NCI-H69 (cell line): ENCODE data around the gene SH3RF1.

Experiments used
- DNase-seq: peaks from one replicate; lab custom pipeline; 2025; lab: John Stamatoyannopoulos, UW

SH3RF1 gene

DNA sequence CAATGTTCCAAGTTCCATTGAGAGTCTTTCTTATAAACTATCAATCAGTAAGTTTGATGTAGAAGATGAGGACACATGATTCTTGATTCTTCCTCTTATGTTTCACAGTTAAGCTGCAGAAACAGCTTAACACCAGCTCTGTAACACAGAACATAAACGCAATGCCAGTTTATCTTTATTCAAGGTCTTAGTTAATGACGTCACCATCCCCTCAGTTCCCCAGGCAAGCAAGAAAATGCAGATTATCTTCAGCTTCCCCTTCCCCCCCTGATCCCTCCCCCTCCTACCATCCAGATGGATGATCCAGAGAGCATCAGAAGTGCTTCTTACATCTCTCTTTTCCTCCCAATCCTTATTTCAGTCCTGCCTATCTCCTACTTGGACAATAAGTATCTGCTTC lies 4.4 kb upstream of the SH3RF1 start:
- no peak for DNase-seq

DNA sequence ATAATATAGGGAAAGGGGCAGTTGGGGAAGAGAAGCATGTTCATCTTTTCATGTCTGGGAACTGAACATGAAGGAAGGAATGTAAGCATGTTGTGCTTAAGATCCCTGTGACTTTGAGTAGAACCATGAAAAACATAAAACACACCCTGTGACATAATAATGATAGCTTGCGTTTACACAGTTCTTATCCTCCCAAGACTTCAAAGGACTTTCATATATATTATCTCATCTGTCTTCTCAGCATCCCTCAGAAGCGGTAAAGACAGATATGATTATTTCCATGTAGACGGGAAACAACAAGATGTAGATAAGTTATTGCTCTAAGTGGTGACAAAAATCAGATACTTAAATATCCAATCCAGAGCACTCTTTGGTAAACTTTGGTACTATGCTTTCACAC lies 3.3 kb upstream of the SH3RF1 start:
- DNase-seq = no peak

DNA sequence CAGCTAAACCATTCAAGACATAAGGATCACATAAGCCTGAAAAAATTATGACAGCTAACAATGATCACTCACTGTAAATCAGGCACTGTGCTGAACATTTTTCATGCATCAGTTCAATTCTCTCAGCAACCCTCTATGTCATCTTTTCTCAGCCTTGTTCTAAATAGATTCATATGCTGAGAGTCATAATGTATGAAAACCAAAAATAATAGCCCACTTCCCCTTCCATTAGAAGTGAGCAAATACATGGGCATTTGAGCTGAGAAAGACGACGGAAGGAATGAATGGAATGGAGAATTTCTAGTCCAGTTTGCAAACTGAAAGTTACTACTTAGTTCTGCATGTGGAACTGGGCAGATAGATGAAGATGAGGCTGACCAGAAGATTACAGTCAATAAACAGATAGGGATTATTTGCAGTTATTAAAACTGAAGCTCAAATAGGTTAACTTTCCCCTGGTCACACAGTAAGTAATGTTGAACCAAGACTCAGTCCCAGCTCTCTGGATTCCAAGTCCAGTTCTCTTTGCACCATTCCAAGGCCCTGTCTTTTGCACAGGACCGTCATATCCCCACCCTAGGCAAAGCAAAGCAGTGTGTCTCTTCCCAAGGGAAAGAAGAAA lies 1.6 kb upstream of the SH3RF1 start:
- peak; percentile 11 for DNase-seq

DNA sequence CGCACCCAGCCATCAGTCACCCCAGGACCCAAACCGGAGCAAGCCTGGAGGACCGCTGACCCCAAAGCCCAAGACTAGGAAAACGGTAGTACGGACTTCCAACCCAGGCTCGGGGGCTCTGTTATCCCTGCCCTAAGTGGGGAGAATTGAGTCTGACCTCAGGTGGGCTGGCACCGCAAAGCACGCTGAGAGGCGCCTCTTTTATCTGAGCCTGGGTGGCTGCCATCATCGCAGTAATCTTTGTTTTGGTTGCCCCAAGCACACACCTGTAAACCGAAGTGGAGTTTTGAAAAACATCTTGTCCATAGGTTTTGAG lies 894 bp upstream of the SH3RF1 start:
- peak; percentile 54 for DNase-seq

DNA sequence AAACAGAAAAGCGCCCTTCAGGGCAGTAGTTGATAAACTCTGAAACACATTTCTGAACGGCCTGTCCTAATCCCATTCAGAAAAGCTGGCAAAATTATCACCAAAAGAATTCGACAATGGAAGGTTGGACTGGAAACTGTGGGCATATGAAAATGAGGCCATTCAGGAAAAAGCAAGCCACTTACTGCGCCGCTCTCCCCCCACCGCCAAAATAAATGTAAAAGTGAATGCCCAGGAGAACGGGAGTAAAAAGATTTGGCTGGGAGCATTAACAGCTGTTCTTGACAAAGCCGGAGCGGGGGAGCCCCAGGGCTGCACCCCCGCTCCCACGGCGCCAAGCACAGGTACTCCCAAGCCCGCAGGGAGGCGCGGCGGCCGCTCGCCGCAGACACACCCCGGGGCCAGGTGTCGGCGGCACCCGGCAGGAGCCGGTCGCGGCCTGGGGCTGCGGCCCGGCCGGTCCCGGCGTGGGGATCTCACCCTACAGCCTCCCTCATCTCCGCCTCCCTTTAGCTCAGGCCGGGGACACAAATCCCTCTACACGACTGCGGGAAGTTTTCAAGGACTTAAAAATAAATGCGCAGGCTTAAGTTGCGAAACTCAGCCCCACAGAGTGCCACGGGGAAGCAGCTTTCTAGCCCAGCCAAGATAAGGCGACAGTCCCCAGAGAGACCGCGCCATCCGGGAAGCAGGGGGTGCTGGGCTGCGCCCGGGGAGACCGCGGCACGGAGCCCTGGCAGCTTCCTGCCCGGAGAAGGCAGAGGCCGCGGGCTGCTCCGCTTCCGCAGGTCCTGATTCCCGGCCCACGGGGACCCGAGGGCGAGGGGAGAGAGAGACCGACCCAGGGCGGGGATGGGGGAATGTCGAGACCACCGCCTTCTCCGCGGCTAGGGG lies 593 bp downstream of the SH3RF1 start:
- DNase-seq = peak; percentile 79

DNA sequence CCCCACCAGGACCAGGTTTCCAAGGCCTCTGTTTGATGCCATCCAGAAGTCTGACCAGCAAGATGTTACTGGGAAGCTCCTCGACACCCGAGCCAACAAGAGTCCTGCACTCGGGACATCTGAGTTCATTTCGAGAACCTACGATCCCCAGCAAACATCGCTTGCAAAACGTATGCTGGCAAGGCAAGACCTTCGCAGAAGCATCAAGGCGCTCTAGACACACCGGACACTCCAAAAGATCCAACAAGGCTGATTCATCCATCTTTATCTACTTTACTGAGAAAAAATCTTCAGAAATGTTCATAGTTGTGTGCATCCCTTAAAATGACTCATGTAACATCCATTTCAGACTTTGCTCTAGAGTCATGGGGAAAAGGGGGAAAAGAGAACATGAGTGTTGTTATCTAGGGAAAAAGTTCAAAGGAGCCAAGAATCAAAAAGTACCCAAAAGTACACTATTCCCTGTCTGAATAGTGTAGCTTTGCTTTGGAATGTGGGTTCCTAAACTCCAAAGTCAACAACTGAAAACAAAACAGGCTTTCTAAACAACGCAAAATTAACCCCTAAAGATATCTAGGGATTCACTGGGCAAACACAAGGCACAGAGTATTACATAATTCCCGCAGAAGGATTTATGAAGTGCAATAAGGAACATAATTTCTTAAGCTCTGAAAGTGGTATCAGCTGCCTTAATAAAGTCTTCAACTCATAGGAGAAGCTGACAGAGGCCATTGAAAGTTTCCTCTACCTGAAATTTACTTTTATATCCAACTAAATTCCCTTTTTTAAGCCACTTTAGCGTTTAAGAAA lies 1.6 kb downstream of the SH3RF1 start:
- DNase-seq = peak; percentile 21

DNA sequence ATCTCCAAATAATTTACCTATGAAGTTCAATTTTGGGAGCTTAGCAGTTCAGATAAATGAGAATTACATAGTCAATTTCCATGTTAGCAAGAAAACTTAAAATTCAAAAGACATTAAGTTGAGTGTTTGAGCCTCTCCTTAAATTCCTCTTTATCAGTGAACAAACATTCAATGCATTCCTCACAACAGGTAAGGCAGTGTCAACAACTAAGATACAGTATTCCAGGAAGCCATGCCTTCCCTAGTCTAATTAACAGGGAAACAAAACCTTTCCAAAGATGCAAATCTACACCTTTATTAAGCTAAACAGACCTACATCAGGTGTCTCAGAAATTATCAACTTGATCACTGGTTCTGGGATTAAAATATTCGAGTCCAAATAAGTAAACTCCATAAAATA lies 3.7 kb downstream of the SH3RF1 start:
- no peak for DNase-seq

DNA sequence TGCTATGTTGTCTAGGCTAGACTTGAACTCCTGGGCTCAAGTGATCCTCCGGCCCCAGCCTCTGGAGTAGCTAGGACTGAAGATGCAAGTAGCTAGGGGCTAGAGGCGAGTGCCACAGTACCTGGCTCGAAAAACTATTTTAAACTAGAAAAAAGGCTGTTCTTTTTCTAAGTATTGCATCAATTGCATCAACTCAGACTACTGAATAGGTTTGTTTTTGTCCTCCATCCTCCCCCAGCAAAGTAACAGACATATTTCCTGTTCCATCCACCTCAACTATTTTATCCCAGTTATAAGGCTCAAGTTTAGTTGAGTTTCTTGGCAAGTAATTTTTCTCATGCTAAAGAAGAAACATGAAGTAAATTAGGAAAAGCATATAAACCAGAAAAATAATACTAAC lies 4.1 kb downstream of the SH3RF1 start:
- DNase-seq = no peak

DNA sequence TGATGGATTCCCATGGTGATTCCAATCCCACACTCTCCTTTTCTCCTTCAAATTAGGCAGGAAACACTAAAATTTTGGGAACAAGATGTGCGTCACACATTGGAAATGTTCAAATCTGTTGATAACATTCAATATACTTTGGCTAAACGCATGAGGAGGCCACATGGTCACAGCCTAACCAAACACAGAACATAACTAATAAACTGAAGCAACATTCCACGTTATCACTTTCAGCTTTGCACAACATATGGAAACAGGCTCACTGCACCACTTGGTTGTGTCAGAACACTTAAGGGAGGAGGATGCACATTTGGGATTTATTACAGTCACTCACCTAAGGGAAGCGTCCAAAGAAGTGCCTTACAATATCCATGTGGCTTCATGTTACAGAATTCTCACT lies 4.7 kb downstream of the SH3RF1 start:
- DNase-seq = no peak

DNA sequence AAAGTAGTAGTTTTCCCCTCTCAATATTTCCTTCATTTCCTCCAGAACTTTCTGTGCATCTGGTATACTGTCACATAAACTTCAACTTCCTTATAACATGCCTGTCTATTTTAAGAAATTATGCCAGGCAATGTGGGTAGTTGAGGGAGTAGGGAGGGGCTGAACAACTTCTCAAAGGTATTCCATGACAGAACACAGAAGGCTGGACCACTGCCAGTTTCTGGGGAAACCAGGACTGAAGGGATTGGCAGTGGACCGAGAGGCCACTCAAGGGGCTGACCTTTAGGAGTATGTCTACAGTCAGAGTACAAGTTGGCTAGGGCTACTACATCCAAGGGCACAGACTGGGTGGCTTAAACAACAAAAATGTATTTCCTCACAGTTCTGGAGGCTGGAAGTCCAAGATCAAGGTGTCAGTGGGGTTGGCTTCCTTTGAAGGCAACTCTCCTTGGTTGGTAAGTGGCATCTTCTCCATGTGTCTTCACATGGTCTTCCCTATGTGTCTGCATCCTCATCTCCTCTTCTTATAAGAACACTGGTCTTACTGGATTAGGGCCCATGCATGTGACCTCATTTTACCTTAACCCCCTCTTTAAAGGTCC lies 6.9 kb downstream of the SH3RF1 start:
- no peak for DNase-seq

DNA sequence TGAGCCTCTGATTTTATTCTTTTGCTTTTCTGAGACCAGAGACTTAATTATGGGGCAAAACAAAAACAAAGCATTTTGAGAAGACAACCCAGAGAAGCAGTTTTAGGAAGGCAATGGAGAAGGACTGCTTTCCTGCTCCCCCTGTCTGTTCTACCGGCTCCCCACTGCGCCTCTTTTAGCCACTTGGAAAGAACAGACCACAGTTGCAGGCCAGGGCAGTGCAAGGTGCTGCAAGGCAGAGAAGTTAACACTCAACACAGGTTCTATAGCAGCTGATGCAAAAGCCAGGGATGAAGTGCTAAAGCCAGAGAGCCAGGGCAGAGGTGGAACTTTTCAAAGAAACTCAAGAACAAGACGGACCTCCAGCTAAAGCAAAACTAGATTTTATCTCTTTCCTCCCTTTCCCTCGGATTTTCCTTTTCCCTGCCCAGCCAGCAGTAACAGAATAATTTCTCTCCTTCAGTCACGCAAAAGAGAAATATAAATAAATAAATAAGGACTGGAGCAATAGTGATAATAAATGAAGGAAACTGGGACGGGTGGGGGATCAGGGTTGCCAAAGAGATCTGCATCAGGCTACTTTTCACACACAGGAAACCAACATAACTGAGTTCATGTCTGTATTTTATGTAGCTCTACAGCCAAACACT lies 10.4 kb downstream of the SH3RF1 start:
- DNase-seq = no peak

DNA sequence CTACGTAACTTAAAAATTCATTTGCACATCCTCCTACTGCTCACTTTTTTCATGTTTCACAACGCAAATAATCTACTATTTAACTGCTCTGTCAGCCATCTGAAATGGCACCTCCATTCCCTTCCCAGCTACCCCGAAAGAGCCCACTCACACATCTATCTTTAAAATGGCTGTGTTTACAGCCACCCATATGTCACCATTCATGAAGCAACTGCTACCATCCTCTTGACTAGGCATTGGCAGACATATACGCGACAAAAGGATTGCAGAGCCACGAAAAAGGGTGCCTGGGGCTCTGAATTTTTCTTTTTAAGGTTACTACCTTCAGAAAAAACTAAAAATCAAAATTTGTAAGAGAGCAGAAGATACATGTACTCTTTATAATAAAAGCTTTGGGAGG lies 11.5 kb downstream of the SH3RF1 start:
- DNase-seq = peak; percentile 44

DNA sequence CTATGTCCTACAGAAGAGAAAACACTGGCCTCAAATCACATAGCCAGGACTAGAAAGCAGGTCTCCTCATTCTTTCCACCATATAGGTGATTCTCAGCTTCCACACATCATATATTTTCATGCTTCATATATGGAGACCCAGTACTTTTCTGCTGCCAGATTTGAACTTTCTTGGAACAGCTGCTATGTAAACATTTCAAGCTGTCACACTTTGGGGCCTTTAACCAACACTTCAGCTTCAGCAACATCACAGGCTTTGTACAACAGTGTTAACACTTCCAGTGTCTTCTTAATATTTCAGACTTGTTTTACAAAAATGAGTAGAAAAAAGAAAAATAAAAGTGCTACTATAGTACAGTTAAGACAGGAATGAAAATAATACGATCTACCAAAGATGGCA lies 12.6 kb downstream of the SH3RF1 start:
- DNase-seq = peak; percentile 81

DNA sequence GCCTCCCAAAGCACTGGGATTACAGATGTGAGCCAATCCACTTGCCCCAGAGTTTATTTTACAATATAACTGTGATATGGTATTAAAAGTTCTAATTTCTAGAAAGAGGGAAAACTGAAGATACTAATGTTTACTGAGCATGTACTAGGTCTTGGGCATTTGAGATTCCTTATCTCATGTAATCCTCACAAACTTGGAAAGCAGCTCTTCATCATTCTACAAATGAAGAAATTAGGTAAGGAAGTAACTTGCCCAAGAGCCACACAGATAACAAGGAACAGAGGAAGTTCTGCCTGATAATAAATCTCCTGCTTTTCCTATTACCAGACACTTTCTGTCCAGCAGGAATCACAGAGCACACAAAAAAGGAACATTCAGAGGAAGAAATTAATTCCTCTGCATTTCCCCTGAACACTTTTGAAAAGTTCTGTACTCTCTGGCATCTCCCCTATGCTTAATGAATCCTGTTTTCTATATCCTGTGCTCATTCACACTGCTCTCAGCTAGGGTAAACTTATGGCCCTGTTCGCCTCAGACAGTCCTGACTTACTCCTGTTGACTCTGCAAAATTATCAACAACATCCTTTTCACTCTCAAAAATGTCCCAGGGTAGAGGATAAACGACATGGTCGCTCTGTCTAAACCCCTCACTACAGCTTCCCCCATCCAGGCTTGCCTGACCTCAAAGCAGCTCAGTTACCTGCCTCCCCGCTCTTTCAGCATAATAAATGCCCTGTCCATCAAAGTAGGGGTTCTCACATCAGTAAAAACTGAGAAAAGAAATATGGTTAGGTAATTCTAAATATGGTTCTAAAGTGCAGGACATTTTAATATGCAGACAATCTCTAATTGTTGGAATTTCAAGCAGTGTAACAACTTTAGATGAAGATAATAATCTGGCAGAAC lies 13.6 kb downstream of the SH3RF1 start:
- DNase-seq = no peak

DNA sequence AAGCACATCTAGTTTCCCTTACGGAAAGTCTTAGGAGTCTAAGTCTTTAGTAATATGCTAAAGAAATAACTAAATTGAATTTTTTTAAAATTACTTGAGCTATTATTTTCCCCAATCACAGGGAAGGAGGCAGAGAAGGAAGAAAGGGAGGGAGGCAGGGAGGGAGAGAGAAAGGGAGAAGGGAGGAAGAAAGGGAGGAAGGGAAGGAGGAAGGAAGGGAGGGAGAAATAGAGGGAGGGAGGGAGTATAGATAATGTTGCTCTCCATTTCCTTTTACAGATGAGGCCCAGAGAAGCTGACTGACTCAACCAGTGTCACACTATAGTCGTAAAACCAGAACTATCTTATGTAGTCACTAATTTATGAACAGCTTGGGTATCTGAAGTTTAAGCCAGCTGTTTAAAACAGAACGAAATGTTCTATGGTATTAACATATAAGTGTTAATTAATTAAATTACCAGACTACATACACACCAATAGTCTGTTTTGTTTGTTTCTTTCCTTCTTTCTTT lies 14.6 kb downstream of the SH3RF1 start:
- DNase-seq = no peak

DNA sequence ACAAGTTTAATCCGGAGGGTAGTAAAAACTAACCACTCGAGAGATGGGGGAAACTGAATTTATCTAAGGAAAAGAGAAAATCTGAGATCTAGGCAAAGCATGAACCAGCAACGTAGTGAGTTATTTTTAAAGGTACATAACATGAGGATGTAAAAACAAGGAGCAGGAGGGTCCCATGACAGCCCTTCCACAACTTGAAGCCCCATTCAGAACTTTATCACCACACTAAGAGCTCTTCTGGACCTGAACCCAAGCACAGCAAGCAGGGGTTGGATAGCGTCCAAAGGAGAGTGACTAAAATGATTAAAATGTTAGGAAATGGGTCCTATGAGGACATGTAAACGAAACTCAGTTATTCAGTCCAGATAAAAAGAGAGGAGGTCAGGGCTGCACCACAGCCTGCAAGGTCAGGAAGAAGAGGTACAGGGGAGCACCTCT lies 16.2 kb downstream of the SH3RF1 start:
- no peak for DNase-seq

DNA sequence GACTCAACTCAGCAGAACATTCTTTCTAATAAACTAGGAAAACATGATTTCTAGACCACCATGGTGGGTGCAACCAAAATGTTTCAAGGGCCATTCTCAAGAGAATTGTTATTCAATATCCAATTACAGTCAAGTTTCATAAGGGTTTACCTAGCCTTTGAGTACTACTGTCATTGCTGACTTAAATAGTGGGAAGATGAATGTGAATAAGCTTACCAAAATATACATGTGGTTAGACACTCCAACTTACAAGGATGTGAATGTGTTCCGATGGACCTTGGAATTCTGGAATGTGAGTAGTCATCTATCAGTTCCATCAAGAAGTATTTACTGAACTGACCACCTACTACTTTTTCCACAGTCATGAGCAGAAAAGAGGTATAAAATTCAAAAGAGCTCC lies 16.9 kb downstream of the SH3RF1 start:
- DNase-seq = peak; percentile 13

DNA sequence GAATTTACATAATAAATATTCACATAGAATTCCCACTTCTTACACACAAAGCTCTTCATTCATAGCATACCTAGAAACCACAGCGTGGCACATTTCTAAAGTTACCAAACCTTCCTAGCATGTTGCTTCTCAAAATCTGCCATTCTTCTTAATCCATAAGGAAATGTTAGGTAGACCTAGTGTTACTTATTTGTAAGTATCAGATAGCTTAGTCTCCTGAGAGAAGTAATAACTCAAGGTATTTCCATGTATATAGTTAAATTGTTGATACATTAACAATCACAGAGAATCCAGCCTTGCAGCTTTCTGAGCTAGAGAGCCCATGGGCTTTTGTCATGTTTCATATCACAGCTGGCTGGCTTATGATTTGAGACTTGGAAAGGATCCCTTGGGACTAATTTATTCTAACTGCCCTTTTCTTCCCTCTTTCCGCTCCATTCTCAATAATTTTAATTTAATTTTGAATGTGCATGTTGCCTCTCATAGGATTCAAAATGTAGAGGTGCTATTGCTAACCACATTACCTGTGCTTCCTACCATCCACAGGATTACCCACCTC lies 17.6 kb downstream of the SH3RF1 start:
- DNase-seq = peak; percentile 73

DNA sequence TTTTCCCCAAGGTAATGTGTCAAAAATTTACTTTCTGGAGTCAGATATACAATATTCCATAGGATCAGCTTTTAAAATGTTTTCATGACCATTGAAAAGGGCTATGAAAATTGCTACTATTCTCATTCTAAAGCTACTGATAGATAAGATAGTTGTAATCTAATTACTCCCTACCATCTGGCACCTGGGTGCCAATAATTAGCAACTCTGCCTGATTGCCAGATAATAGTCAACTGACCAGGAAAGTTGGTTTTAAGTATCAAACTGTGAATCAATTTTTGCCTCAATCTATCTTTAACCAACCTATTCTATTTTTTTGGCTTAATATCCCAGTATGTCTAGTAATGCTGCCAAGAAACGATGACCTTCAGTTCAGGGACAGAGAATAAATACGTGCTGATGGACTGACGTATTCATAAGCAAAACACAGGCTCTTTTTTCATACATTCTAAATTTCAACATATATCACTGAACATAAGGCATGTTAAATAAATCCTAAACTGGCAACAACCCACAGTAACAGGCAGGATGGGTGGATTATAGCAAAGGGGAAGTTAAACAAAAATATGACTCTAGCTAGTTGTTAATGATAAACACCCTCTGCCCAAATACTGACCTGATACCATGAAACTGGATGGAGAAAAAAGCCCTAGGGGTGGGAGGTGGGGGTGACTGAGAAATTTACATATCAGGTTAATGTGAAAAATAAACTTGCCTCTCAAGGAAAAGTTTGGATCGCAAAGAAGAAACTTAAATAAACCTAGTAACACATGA lies 18.2 kb downstream of the SH3RF1 start:
- DNase-seq = peak; percentile 49
